Vagina (tissue), 2 donors: ENCODE measurements around the gene ZNF282.

Experiments
- CTCF ChIP-seq, 3 experiments: fragments of 450-650 bp in 2 of 3; fragments of 200-600 bp in 1 of 3; sonication (generic) in 1 of 3; IDR thresholded peaks; one replicate each; pipeline ENCODE4 v1.5.1; 2017 to 2019; ENCODE audit warnings: antibody characterized with exemption in 3 of 3, mild to moderate bottlenecking in 2 of 3, moderate library complexity in 2 of 3
- POLR2A ChIP-seq, 2 donors: fragments of 450-650 bp; IDR thresholded peaks; one replicate each; pipeline ENCODE4 v1.6.1; 2017; ENCODE audit warnings: antibody characterized with exemption in 2 of 2, mild to moderate bottlenecking in 2 of 2, moderate library complexity in 2 of 2
- POLR2AphosphoS5 ChIP-seq, 2 donors: sonication (generic); formaldehyde crosslinking; IDR thresholded peaks; one replicate each; pipeline ENCODE4 v1.9.0; 2017; ENCODE audit warnings: antibody characterized with exemption in 2 of 2, mild to moderate bottlenecking in 2 of 2, low read depth in 1 of 2; ENCODE audit not compliant: insufficient read depth in 1 of 2

GRCh38 chr7:149209518-149210269 is 14.3 kb downstream of the ZNF282 start:
- TF ChIP-seq CTCF (IDR thresholded peaks at IDR 0.05) (no peak), POLR2A (IDR thresholded peaks at IDR 0.05) (no peak), POLR2AphosphoS5 (IDR thresholded peaks at IDR 0.05; ENCODE audit: insufficient read depth in 1 of 2, low read depth in 1 of 2) (no peak)
